Lower leg skin (tissue), 4 donors: ENCODE measurements around the gene DNAH12. TPM values are rescaled to one million over a fixed set of nuclear protein-coding genes. Genes with fewer than 3 reads are reported as not detected.
"Not testable (repeated sequence)": the region's sequence is repeated elsewhere in the genome, so short reads cannot be mapped to it uniquely, and the experiment has no call there.

Experiments
- DNase-seq, 2 donors: peaks; one replicate each; pipeline ENCODE4 v3.0.0-alpha.2; 2019; ENCODE audit warnings: low spot score in 2 of 2
- H3K4me3 ChIP-seq: fragments of 200-600 bp; sonication (generic); 2 replicates; pipeline ENCODE4 v1.5.1; 2017; ENCODE audit warnings: mild to moderate bottlenecking, low read depth; ENCODE audit not compliant: poor library complexity, severe bottlenecking
- POLR2A ChIP-seq, 2 donors: fragments of 450-650 bp; IDR thresholded peaks; one replicate each; pipeline ENCODE4 v1.6.1; 2016 to 2017; ENCODE audit warnings: antibody characterized with exemption in 2 of 2, mild to moderate bottlenecking in 1 of 2, moderate library complexity in 1 of 2
- WGBS, 2 donors: methylation state at CpG; one replicate each; pipeline ENCODE4 v1.1.5; 2018; 5-methylcytosine and 5-hydroxymethylcytosine counted together
- intact Hi-C: fragments of 100-400 bp; cut with DNase I; formaldehyde crosslinking; loops from one replicate; pipeline ENCODE4 v1.15.0; 2023; ENCODE audit warnings: low total_unique reads
- total RNA-seq, 4 donors: library from RNA; depleted of rRNA; stranded (reverse); fragments of >200 nt; gene quantifications; one replicate each; pipeline ENCODE4 v1.1.0, GENCODE V29; 2016
- TF ChIP-seq, protein P1 (sequence below), 3 donors: fragments of 450-650 bp; IDR thresholded peaks; one replicate each; pipeline ENCODE4 v1.5.1; 2016; ENCODE audit warnings: antibody characterized with exemption in 3 of 3, mild to moderate bottlenecking in 3 of 3, moderate library complexity in 2 of 3

Gene DNAH12
- total RNA-seq, 4 donors from 2014 or later, result under 0.01 to 0.03 TPM; not detected in 2

DNA sequence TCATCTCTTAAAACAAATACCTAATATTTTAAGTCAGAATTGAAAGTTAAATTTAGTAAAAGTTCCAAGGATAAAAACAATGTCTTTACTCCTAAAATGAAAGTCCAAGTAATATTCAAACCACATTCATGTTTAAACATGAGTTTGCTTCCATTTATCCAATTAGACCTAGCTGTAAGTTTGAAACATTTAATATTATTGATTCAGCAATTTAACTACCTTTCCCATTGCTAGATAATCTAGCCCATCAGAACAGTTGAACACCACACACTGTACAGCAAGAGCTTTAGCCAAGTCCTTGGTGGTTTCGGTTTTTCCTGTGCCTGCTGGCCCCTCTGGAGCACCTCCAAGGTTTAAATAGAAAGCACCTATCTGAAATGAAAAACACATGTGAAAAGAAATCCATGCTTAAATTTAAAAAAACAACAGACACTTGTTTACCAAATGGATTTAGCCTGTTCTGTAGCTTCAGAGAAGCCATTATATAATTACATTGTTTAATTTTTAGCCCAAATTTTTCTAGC is 97.8 kb downstream of the DNAH12 start:
- no peak for DNase-seq
- intact Hi-C loops, result no loop called here
- WGBS, 2 donors, result 15 to 22% methylated on average over 1 of the region's 1 CpG
- TF ChIP-seq POLR2A (IDR thresholded peaks at IDR 0.05), result no peak
- TF ChIP-seq, protein P1, sequence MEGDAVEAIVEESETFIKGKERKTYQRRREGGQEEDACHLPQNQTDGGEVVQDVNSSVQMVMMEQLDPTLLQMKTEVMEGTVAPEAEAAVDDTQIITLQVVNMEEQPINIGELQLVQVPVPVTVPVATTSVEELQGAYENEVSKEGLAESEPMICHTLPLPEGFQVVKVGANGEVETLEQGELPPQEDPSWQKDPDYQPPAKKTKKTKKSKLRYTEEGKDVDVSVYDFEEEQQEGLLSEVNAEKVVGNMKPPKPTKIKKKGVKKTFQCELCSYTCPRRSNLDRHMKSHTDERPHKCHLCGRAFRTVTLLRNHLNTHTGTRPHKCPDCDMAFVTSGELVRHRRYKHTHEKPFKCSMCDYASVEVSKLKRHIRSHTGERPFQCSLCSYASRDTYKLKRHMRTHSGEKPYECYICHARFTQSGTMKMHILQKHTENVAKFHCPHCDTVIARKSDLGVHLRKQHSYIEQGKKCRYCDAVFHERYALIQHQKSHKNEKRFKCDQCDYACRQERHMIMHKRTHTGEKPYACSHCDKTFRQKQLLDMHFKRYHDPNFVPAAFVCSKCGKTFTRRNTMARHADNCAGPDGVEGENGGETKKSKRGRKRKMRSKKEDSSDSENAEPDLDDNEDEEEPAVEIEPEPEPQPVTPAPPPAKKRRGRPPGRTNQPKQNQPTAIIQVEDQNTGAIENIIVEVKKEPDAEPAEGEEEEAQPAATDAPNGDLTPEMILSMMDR (IDR thresholded peaks at IDR 0.05), result no peak
- H3K4me3 ChIP-seq, result no peak overlapping the region

DNA sequence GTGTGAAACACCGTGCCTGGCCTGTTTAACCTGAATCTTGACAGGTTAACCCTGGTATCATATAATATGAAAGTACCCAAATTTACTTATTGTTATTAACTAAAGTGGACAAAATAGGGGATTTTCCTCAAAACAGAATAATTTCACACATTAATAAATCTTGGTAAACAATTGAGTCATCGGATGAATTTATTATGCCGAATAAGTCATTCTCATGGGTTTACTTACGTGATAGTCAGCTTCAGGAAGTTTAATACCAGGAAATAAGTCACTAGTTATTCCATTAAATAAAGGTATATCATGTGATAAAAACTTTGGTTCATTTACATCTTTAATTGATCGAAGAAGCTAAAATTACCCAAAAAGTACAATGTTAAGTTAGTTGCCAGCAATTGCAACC is 99.7 kb downstream of the DNAH12 start:
- no peak overlapping the region for H3K4me3 ChIP-seq
- WGBS, 2 donors, result 86 to 90% methylated on average over 5 of the region's 5 CpGs
- DNase-seq, result no peak
- no peak for TF ChIP-seq POLR2A (IDR thresholded peaks at IDR 0.05)
- TF ChIP-seq, protein P1 (IDR thresholded peaks at IDR 0.05), result no peak
- intact Hi-C loops, result no loop called here

DNA sequence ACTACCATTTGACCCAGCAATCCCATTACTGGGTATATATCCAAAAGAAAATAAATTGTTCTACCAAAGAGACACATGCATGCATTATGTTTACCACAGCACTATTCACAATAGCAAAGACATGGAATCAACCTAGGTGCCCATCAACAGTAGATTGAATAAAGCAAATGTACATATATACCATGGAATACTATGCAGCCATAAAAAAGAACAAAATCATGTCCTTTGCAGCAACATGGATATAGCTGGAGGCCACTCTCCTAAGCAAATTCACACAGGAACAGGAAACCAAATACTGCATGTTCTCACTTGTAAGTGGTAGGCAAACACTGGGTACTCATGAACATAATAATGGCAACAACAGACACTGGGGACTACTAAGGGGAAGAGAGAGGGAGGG is 104.0 kb downstream of the DNAH12 start:
- H3K4me3 ChIP-seq, intact Hi-C loops, DNase-seq: not testable (repeated sequence)

DNA sequence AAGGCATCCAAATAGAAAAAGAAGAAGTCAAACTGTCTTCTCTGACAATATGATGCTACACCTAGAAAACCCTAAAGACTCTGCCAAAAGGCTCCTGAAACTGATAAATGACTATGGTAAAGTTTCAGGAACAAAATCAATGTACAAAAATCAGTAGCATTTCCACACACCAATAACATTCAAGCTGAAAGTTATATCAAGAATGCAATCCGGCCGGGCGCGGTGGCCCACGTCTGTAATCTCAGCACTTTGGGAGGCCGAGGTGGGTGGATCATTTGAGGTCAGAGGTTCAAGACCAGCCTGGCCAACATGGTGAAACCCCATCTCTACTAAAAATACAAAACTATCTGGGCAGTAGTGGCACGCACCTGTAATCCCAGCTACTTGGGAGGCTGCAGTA is 105.7 kb downstream of the DNAH12 start:
- DNase-seq, intact Hi-C loops, H3K4me3 ChIP-seq: not testable (repeated sequence)
- 75 to 87% methylated on average over 7 of the region's 7 CpGs for WGBS, 2 donors

DNA sequence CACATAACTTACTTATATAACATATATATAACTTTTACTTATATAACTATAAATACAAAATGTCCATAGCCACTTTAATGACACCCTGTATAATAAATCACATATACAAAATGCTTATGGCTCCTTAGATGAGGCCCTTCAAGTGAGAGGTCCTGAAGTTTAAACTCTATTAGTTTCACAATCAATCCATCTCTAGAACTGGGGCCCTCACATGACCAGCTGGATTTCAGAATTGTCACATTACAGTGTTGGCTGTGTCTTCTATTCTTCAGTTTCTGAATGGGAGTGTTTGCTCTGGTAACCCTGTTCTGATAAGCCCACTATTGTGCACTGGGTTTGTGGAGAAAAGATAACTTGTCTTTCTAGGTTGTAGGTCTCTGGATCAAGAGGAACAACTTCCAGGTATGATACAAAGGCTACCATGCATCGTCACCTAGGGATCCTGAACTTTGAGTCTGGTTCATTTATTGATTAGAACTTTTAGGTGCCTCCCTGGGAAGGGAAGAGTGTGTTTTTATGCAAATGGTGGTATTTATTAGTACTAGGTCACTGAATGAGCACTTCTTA is 107.9 kb downstream of the DNAH12 start:
- TF ChIP-seq, protein P1 (IDR thresholded peaks at IDR 0.05), result no peak
- no peak for TF ChIP-seq POLR2A (IDR thresholded peaks at IDR 0.05)
- H3K4me3 ChIP-seq, result no peak overlapping the region
- no peak for DNase-seq
- intact Hi-C loops, result no loop called here
- 89 to 100% methylated on average over 1 of the region's 1 CpG for WGBS, 2 donors

DNA sequence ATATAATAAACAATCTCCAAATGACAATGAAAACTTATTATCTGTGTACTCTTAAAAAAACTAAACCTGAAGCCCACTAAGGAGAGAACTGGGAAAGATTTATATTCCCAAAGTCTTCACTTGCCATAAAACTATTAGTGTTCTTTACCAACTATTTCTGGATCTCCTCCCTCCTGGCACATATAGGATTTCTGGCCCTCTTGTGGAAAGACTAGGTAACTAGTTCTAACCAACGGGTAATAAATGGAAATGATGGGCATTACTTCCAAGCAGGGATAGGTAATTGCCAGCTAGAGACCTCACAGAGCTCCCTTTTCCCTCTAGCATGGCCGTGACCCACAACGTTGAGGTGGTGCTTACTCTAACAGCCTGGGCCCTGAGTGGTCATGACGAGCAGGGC is 110.1 kb downstream of the DNAH12 start:
- 34 to 42% methylated on average over 4 of the region's 4 CpGs for WGBS, 2 donors
- DNase-seq, result no peak

DNA sequence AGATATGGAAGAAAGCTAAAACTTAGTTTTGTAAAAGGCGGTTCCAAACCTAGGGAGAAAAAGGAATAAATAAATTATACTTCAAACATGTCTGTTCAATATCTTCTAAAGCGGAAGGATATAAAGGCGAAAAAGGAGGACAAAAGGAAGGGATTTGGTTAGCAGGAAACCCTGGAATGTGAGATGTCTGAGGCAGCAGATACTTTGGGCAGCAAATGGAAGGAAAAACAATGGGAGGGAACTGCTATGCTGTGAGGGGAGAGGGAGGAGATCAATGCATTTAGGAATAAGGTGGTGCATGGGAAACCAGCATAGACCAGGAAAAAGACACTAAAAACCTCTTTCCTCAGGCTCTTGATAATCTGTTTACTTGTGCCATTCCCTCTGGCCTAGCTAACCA is 120.8 kb downstream of the DNAH12 start:
- DNase-seq, result no peak

More for the DNA sequence above, 110.1 kb downstream of the DNAH12 start:
- TF ChIP-seq, protein P1 (IDR thresholded peaks at IDR 0.05), result no peak
- H3K4me3 ChIP-seq, result no peak overlapping the region
- intact Hi-C loops, result no loop called here

More for the DNA sequence above, 120.8 kb downstream of the DNAH12 start:
- intact Hi-C loops, result no loop called here
- no peak for TF ChIP-seq POLR2A (IDR thresholded peaks at IDR 0.05)
- TF ChIP-seq, protein P1 (IDR thresholded peaks at IDR 0.05), result no peak
- WGBS, 2 donors, result 86 to 87% methylated on average over 3 of the region's 3 CpGs
- H3K4me3 ChIP-seq, result no peak overlapping the region
